Measurements from ENCODE around the gene MKRN3. TPM values are rescaled to one million over a fixed set of nuclear protein-coding genes. Genes with fewer than 3 reads are reported as not detected.

MKRN3 gene
- total and polyA plus RNA-seq, 10 of the 15 experiments (the other 5 are each of a cell fraction or from before 2014, with no cell fraction given): 0.30 to 1.1 TPM; not detected in 8

DNA sequence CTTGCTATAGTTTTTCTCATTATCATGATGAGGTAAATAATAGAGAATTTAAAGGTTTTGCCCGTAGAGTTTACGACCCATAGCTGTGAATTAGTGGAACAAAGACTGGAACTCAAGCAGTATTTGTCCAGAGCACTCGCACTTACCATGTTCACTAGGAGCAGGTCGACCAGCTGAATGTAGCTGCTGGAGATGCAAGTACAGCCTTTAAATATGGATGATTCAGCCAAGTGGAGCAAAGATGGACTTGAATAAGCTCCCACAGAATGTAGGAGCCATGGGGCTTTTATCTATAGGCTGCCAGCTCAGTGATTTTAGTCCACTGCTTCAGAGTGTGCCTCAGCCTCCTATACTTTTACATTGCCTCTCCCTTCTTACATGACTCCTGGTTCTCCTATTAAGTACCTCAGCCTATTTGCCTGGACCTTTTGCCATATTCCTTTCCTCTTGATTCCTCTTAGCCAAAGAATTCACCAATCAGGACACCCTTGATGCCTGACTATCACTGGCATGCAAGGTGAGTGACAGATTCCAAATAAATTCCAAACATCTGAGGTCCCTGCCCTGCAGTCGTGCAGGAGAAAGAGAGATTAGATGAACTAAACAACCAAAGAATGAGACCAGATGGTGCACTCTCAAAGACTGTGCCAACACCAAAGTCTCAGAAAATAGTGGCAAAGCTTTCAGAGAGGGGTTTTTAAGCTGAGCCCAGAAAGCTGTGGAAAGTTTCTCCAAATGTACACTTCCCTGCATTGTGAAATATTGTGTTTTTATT, 3.9 kb downstream of the MKRN3 start:
- Histone ChIP-seq H3K27ac (ENCODE audit: control insufficient read depth, insufficient read depth) (no peak overlapping the region), H3K27me3 (replicated peaks in 1 of 2; ENCODE audit: control insufficient read depth in 2 of 2, insufficient read depth in 2 of 2, low read length in 1 of 2) (no peaks in the 10 kb centered on the region), H3K9ac (ENCODE audit: control insufficient read depth, insufficient read depth, low read length) (no peak overlapping the region), H3K79me2 (ENCODE audit: control insufficient read depth, insufficient read depth, low read length) (no peaks in the 10 kb centered on the region), H4K20me1 (ENCODE audit: control insufficient read depth, insufficient read depth) (no peaks in the 10 kb centered on the region), H2AFZ (ENCODE audit: control insufficient read depth, low read depth, low read length) (no peak overlapping the region), H3K4me1 (ENCODE audit: control insufficient read depth, insufficient read depth, low read length) (no peaks in the 10 kb centered on the region), H3K4me2 (ENCODE audit: control insufficient read depth, insufficient read depth) (no peak overlapping the region), H3K4me3 (no peak overlapping the region), H3K36me3 (ENCODE audit: control insufficient read depth in 2 of 2, insufficient read depth in 2 of 2, low read length in 1 of 2) (no peaks in the 10 kb centered on the region), H3K9me3 (replicated peaks; ENCODE audit: control insufficient read depth, insufficient read depth, low read length) (no peaks in the 10 kb centered on the region; the same call in 2 of the 3 replicates)
- ChIA-PET CTCF (no interaction called here), SMC1A (ENCODE audit: uncharacterized antibody, unreplicated experiment) (no interaction called here), POLR2A (no interaction called here), RAD21 (ENCODE audit: unreplicated experiment) (no interaction called here)
- no peak for ATAC-seq
- BruUV-seq (replicated peaks): no TSS peak
- TF ChIP-seq PML (IDR thresholded peaks at IDR 0.05; ENCODE audit: low read length): no peak
- no peak for TF ChIP-seq EED (IDR thresholded peaks at IDR 0.05; ENCODE audit: low read depth)
- no peak for TF ChIP-seq ZNF24 (IDR thresholded peaks at IDR 0.05)
- no peak for TF ChIP-seq ESRRA (IDR thresholded peaks at IDR 0.05; ENCODE audit: low read length)
- no peak for TF ChIP-seq POLR2AphosphoS5 (IDR thresholded peaks at IDR 0.05; ENCODE audit: low read length)
- TF ChIP-seq RAD51 (IDR thresholded peaks at IDR 0.05): no peak
- TF ChIP-seq SMAD1 (IDR thresholded peaks at IDR 0.05; ENCODE audit: low read depth, partially characterized antibody): no peak
- no peak for TF ChIP-seq ZBED1 (IDR thresholded peaks at IDR 0.05; ENCODE audit: borderline replicate concordance)
- TF ChIP-seq NR2C1 (IDR thresholded peaks at IDR 0.05): no peak
- TF ChIP-seq CBX5 (IDR thresholded peaks at IDR 0.05; ENCODE audit: low read depth): no peak
- no peak for TF ChIP-seq EGR1 (IDR thresholded peaks at IDR 0.05; ENCODE audit: borderline replicate concordance in 1 of 2, low read depth in 2 of 2, low read length in 2 of 2)
- TF ChIP-seq POLR2A (IDR thresholded peaks at IDR 0.05; ENCODE audit: low read depth, low read length): no peak
- no peak for TF ChIP-seq NFIC (IDR thresholded peaks at IDR 0.05; ENCODE audit: low read depth, low read length)
- TF ChIP-seq, protein P1, sequence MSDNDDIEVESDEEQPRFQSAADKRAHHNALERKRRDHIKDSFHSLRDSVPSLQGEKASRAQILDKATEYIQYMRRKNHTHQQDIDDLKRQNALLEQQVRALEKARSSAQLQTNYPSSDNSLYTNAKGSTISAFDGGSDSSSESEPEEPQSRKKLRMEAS (IDR thresholded peaks at IDR 0.05; ENCODE audit: low read depth, low read length): no peak
- TF ChIP-seq SUPT20H (IDR thresholded peaks at IDR 0.05; ENCODE audit: borderline replicate concordance, control insufficient read depth, low read depth, low read length): no peak
- TF ChIP-seq, protein P2, sequence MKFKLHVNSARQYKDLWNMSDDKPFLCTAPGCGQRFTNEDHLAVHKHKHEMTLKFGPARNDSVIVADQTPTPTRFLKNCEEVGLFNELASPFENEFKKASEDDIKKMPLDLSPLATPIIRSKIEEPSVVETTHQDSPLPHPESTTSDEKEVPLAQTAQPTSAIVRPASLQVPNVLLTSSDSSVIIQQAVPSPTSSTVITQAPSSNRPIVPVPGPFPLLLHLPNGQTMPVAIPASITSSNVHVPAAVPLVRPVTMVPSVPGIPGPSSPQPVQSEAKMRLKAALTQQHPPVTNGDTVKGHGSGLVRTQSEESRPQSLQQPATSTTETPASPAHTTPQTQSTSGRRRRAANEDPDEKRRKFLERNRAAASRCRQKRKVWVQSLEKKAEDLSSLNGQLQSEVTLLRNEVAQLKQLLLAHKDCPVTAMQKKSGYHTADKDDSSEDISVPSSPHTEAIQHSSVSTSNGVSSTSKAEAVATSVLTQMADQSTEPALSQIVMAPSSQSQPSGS (IDR thresholded peaks at IDR 0.05; ENCODE audit: low read length): no peak
- TF ChIP-seq, protein P3, sequence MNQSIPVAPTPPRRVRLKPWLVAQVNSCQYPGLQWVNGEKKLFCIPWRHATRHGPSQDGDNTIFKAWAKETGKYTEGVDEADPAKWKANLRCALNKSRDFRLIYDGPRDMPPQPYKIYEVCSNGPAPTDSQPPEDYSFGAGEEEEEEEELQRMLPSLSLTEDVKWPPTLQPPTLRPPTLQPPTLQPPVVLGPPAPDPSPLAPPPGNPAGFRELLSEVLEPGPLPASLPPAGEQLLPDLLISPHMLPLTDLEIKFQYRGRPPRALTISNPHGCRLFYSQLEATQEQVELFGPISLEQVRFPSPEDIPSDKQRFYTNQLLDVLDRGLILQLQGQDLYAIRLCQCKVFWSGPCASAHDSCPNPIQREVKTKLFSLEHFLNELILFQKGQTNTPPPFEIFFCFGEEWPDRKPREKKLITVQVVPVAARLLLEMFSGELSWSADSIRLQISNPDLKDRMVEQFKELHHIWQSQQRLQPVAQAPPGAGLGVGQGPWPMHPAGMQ (IDR thresholded peaks at IDR 0.05; ENCODE audit: borderline replicate concordance): no peak
- no peak for TF ChIP-seq TCF7 (IDR thresholded peaks at IDR 0.05; ENCODE audit: borderline replicate concordance)
- no peak for DNase-seq (ENCODE audit: low read depth, low spot score)
- 7% methylated on average over 5 of the region's 5 CpGs for WGBS (ENCODE audit: insufficient coverage, insufficient replicate concordance, low lambda C conversion rate, missing lambda C conversion rate)
- intact Hi-C loops (cut with micrococcal nuclease; ENCODE audit: unreplicated experiment): no loop called here
- in situ Hi-C loops (cut with MboI): no loop called here
- no peak for FAIRE-seq

Data from GM12878 (cell line).